ENCODE data around the gene DPH1.

Gene DPH1

DNA sequence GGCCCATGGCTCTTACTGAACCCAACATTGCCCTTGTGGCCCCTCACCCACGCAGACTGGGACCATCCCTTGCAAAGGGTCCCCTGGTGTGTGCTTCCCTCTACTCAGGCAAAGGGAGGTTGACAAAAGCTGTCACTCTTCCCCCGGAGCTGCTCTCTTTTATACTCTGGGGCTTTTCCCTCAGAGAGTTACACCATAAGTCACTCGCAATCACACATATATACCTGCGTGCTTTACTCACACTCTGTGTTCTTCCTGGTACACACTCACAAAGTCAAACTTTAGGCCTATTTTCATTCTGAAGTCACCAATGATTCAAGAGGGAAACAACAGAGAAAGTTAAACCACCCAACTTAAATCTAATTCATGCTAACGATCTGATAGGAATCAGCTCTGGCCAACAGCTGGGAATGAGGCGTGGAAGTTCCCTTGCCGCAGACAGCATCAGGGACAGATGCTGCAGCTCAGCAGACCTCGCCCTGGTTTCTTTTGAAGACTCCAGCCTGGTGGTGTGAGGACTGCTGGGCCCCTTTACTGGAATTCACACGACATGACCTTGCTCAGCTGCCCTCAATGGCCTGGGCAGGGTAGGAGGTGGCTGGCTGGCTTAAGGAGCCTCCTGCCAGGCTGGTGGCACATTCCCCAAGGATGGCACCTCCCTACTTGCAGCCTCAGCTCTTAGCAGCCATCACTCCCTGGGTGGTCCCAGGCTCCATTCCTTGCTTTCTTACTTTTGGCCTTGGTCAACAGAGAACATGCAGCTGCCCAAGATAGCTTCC is 52.2 kb downstream of the DPH1 start:
- DNase-seq = no peak

DNA sequence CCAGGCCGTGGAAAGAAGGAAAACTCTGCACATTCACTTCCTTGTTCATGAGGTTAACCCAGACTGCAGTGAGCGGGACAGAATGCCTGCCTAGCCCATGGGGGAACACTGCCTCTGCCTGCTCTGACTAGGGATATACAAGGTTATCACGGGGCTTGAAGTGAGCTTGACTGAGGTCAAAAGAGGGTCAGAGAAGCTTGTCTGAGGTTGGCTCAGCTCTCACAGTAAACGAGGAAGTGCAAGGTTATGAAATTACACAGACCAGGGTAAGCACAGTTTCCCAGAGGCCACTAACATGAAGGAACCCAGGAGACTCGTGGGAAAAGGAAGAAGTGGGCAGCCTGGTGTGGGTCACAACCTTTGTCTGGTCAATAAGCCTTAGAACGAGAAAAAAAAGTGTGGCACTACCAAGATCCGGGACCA is 53.7 kb downstream of the DPH1 start:
- no peak for DNase-seq

DNA sequence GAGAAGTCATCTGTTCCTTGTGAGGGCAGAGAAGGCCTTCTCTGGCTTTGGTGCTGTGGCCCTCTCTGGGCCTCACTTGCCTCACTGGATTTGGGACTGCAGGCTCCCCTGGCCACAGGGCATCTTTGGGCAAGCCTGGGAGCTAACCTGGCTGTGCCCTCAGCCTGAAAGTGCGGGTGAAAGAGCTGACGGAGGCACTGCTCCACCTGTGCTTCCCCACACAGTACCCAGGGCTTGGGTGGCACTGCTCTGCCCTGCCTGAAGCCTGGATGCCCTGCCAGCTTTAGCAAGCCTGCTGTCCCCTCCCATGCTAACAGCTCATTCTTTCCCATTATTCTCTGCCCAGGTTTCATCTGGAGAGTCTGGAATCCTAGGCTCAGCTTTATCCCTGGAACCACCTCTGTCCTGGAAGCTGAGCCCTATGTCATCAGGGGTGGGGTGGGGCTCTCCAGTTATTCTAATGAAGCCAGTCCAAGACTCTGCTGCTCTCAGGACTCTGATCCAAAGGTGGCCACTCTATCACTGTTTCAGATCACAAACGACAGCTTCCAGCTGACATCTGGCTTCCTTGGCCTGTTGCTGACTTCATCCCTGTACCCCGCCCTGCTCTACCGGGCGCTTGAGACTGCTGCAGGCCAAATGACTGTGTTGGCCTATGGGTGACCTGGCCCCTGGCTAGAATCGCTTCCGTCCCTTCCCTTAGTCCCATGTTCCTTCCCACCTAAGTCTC is 54.2 kb downstream of the DPH1 start:
- DNase-seq = peak; percentile 87

DNA sequence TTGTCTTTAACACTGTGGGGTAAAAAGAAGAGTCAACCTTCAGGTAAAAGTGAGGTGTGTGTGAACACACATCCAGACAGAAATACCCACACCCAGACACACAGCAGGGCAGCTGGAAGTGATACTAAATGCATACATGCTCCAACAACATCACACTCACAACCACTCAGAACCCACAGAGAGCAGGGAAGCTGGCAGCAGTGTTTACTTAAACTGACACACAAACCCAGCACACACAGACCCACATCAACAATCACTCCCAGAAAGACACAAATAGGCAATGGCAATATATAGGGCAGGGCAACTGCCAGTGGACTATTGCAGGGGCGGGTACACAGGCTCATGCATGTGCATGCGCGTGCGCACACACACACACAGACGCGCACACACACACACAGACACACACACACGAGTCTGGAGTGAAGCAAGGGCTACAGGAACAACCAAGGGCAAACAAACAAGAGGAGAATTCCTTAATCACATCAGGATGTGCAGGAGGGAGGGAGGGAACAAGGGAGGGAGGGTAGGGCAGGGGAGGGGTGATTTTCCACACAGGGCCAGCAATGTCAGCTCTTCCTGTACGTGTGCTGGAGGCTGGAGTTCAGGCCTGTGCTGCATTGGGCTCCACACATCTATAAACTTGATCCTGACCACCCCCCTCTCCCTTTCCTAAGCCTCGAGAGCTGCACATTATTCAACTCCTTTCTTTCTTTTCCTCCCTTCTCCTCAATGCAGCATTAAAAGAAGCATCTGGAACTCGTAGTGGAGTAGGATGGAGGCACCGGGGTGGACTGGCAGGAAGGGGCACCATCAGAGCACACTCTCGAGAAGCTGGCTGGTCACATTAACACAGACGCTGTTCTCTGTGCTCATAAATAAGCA is 55.1 kb downstream of the DPH1 start:
- peak; percentile 79 for DNase-seq

DNA sequence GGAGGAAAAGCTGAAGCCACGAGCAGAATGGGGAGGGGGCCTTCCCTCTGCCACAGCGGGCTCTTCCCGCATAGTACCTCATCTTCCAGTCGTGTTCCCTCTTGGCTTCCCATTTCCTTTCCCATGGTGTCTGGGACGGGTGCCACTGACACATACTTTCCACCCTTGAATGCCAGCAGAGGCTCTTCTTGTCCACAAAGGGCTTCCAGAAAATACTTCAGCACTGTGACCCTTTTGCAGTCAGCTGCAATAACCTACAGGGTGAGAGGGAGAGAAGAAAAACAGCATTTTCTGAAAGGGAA is 55.6 kb downstream of the DPH1 start:
- peak; percentile 67 for DNase-seq

DNA sequence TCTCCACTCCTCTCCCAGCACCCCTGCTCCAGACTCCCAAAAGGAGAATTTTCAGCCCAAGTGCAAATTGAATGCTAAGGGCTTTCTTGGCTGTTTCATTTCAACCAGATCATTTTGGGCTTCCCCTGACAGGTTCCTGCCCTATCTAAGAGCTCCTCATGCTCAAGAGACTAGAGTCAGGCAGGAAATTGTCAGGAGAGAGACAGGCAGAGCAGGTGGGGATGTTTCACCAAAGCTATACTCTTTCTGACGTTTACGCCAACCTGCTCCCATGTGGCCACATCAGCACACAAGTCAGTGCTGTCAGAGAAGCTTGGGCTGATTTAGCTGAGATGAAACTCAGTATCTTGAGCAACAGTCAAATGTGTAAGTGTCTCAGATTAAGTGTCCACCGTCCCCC is 56.4 kb downstream of the DPH1 start:
- no peak for DNase-seq

DNA sequence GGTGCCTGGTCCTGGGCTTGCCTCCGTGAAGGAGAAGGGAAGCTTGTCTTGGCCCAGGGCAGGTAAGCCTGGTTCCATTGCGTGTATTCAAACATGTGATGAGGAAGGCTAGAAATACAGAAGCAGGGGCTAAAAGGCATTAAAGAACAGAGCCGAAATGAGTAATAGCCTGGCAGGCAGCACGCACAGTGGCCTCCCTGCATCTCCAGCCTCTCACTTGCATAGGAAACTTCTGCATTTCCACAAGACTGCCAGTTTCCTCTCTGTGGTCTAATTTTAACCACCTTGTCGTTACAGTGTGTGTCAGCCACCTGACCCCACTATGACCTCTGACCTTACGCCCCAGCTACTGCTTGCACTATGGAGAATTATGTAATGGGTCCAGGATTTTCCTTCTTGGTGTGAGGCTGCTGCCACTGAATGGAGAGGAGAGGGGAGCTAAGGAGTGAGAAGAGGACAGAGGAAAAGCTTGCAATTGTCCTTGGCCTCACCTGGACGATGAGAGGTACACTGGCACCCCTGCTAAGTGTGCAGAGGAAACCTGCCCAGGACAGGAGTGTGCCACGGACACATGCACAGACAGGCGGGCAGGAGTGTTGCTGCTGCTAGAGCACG is 57.8 kb downstream of the DPH1 start:
- no peak for DNase-seq

- peak; percentile 64 for DNase-seq
Observed at GRCh38 chr17:2089021-2089422, 59.1 kb downstream of the DPH1 start.

GRCh38 chr17:2090210-2090641 is 60.3 kb downstream of the DPH1 start:
- no peak for DNase-seq

DNA sequence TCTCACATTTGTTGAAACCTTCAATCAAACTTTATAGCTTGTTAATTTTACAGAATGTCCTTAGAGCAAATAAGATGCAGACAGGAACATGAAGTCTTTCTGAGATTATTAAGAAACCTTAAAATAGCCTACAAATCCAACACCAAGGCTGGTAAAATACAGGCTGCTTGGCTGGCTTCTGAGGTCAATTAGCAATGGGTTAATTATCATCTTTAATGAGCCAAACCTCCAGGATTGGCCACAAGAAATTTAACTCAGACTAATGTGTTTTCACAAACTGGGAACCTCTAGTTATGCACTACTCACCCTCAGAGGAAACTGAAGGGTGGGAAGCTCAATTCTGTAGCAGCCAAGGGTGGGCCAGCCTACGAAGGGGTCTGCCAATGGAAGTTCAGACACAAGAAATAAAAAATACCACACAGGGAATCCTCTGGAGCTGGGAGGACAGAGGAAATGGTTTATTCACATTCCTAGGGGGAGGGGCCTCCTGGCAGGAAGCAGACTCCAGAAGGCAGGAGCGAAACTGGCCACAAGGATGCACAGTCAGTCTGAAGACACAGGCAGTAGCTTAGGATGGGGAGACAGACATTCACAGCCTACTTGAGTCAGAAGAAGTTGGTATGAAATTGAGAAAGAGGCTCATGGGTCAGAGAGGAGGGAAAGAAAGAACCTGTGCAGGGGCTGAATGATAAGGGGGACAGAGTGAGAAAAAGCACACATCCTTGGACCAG is 61.0 kb downstream of the DPH1 start:
- peak; percentile 96 for DNase-seq

- no peak for DNase-seq
Observed at GRCh38 chr17:2092253-2092652, 62.3 kb downstream of the DPH1 start.

DNA sequence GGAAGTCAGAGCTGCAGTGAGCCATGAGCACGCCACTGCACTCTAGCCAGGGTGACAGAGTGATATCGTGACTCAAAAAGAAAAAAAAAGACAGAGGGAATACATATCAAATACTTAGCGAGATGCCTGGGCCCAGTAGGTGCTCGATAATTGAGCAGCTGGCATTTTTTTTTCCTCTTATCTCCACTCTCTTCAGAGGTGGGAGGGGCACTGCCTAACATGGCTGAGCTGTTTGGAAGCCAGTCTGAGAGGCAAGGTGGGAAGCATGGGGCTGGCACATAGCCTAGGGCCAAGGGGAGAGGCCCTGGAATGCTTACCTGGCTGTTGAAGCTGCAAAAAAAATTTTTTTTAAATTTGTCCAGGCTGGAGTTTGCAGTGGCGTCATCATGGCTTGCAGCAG is 63.4 kb downstream of the DPH1 start:
- DNase-seq = no peak
